Ureter (tissue), 1 donor: Measurements from ENCODE around the gene CERS6. TPM values are rescaled to one million over a fixed set of nuclear protein-coding genes. Genes with fewer than 3 reads are reported as not detected.
"Not testable (repeated sequence)": the region's sequence is repeated elsewhere in the genome, so short reads cannot be mapped to it uniquely, and the experiment has no call there.

Experiments used
- DNase-seq: peaks from one replicate; pipeline ENCODE4 v3.0.0-alpha.2; 2020; ENCODE audit warnings: low spot score
- total RNA-seq: library from RNA; stranded (reverse); gene quantifications from one replicate; pipeline ENCODE4 v1.2.4, GENCODE V29; 2023
- donor health status: DM: yes; HTN: yes; CAD: no.

CERS6 gene
- total RNA-seq, 1 donor from 2014 or later: 29.3 TPM

DNA sequence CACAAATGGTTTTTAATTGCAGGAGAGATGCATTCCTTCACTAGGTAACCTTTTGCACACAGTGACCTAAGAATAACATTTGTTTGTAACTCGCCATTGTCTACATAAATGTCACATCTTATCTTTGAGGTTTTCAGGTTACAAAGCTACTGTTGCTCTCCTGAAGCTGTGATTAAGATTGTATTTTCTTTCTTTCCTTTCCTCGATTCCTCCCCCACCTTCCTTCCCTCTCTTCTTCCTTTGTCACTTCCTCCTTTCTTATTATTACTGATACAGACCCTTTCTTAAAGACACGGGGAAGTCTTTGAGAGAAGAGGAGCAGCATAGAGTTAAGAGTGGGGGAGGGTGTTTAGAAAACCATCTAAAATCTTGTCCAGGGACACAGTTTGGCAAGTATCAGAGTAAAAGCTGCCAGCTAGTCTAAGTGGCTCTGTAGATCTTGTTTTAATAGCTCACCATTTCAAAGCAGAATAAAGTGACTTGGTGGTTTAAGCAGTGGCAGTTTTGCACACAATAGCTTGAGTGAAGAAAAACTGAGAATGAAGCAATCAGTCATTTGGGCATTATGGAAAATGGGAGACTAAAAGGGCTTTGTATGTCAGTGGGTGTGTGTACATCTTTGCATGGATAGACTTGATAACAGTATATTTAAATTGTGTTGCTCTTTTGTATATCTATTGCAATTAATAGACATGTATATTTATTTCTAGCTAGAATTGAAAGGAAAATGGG, 10.9 kb downstream of the CERS6 start:
- no peak for DNase-seq

DNA sequence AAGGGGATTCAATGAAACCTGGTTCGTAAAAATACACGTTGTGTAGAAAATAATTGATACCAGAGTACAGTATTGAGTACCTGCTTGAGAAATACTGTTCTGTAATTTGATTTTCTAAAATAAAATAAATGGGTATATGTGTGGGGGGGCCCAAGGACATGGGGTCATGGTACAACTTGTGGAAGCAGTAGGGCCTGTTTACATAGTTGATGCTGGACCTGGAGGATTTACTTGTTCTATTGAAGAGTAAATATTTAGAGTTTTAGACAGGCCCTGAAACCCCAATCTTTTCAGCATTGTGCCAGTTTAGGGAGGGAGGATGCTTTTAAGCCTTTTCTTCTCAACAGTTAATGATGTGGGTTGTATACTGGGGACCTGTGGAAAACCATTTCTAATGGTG, 11.7 kb downstream of the CERS6 start:
- DNase-seq: no peak

DNA sequence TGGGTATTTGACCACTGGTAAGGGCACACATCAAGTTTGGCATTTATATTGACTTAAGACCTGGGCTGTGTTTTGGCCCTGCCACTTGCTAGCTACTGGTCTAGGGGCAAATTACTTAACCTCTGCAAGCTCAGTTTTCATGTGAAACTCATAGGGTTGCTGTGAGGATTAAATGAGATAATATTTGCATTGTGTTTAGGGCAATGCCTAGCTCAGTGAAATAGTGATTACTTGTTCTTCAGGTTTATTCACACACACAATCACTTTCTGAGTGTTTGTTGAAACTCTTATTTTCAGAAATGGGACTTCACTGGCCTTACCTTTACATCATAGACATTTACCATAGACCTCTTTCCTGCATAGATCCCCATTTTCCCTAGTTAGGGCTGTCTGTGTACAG, 12.3 kb downstream of the CERS6 start:
- no peak for DNase-seq

DNA sequence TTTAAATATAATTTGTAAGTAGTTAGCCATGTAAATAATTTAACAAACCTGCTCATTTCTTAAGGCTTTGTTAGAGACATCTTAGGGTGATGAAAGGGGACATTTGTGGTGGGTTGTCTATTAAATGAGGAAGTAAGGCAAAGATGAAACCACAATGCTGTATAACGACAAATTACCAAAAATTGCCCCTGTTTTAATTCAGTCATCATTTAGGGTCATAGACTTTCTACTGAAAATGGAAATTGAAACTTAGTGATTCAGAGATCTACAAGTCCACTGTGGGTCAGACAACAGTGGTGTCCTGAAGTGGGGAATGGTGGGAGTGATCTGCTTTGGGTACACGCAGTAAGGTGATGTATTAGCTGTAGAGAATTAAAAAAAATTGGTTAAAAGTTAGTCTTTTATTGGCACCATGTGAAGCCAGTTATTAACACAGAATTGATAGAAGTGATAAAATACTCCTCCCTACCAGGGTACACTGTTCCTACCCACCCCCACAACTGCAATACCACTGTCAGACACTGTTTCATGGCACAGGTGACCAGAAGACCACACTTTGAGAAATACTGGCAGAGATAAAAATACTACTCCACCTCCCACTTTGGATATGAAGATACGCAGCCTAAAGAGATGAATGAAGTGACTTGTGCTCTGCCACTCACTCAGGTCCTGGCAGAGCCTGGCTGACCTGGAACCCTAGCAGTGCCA, 13.4 kb downstream of the CERS6 start:
- DNase-seq: no peak

DNA sequence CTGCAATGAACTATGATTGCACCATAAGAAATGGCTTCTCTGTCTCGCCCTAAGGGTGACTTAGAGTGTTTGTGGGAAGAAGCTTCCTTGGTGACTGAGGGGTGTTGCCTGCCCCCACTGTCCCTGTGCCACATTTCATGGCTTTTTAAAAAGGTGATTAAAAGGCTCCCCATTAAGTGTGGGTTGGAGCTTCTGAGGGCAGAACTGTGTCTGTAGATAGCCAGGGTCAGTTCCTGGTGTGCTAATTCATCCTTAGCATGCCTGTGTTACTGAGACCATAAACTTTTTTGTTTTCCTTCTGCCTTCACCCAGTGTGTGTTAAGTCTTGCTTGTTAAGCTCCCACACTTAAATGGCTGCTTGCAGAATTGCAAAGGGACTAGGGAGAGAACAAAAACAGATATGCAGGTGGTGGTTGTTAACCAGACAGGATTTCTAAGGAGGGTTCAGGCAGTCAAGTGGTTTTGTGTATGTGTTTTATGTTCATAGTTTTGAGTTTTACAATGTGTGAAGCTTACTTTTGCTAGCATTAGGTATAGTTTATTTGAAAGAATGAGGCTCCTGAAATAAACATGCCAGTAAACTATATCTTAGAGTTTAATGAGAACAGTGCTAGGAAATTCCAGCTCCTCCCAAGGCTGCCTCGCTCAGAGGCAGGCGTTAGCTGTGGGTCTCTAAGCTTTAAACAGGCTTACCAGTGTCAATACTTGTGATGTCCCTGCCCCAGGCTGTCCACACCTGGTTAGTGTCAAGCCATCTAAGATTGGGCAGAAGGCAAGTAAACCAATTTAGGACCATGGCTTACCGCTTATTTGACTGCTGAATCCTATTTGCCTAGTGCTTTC, 14.5 kb downstream of the CERS6 start:
- DNase-seq: no peak

DNA sequence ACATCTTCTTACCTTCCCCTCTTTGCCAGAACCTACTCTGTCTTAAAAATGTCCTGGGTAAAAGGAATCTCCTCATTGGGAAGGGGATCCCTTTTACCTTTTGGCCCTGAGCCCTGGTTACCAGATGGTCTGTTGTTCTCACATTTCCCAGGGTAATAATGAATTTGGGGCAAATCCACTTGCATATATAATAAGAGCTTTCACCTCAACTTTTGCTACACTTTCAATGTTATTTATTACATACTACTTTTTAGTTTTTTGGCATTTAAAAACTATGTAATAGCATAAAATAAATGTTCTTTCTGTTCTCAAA, 15.0 kb downstream of the CERS6 start:
- DNase-seq: no peak

DNA sequence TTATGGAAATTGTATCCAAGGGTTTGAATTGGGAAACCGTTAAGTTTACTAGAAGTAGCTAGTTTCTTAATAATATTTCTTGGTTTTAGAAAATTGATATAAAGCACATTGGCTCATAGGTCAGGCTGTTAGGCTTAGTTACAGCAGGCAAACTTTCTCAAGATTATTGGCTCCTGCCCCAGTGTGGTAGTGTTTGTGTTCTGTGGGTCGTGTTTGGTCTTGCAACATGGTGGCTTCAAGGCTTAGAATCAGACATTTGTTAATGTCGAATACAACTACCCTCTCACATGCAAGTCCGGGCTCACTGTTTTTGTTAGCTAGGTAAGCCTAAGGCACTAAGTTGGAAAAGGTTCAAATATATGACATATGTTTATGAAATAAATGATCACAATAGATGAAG, 19.6 kb downstream of the CERS6 start:
- DNase-seq: no peak

DNA sequence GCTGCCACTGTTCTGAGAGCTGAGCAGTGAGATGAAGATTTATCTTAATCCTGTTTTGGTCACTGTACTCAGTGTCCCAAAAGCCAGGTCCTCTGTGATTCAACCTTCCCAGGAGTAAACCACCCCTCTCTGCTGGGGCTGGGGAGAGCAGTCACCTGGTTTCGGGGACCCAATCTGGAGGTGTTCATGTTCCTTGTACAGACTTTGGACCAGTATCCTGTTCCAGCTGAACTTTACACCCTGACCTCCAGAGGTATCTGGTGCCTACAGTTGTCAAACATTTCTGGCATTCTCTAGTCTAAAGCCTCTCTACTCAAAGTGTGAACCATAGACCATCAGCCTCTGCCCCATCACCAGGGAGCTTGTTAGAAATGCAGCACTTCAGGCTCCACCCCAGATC, 22.1 kb downstream of the CERS6 start:
- no peak for DNase-seq

DNA sequence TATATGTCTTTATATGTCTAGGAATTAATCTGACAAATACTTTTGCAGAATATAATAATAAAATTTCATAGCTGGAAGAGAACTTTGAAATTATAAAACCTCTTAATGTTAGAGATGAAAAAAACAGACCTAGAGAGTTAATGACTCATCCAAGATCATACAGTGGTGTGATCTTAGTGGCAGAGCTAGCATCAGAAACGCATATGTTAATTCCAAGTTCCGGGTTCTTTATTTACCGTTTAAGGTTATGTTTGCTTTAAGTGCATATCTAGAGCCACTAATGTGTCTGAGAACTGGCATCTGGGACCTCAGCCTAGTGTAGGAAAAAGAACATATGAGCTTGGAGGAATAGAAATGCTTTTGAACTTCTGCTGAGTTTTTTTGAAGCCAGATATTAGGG, 24.3 kb downstream of the CERS6 start:
- DNase-seq: no peak

DNA sequence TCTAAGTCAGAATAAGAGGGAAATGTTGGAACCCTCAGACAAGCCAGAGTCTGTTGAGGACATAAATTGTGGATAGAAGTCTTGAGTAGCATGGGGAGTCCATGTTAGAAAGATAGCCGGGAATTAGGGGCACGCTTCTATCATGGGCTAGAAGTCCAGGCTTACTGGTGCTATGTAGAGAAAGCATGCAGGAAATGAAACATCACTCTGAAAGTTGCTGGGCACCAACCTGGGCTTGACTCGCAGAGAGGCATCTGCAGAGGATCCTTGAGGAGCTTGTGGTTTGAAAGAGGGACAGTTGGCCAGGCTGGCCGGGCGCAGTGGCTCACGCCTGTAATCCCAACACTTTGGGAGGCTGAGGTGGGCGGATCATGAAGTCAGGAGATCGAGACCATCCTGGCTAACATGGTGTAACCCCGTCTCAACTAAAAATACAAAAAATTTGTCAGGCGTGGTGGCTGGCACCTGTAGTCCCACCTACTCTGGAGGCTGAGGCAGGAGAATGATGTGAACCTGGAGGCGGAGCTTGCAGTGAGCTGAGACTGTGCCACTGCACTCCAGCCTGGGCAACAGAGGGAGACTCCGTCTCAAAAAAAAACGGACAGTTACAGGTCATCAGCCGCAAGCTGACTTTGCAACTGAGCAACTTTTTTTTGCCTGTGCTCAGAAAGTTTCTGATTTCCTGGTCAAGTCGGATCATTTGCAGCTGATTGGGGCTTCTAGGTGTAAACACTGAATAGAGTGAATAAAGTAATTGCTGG, 24.9 kb downstream of the CERS6 start:
- DNase-seq: no peak

DNA sequence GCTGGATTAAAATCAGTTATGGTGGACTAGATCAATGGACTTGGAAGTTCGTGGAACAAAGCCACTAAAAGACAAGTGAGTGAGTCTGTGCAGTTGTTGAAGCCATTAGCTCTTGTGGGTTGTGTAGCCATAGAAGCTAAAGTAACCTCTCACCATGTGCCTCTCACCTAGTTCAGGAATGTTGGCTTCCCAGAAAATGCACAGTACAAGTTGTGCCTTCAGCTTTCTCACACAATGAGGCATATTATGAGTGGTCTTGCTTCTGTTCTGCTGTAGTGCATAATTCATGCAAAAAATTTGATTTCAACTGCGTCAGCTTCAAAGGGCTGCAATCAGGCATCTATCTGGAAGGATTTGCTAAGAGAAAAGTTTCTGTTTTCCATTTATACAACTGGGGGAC, 26.2 kb downstream of the CERS6 start:
- no peak for DNase-seq

DNA sequence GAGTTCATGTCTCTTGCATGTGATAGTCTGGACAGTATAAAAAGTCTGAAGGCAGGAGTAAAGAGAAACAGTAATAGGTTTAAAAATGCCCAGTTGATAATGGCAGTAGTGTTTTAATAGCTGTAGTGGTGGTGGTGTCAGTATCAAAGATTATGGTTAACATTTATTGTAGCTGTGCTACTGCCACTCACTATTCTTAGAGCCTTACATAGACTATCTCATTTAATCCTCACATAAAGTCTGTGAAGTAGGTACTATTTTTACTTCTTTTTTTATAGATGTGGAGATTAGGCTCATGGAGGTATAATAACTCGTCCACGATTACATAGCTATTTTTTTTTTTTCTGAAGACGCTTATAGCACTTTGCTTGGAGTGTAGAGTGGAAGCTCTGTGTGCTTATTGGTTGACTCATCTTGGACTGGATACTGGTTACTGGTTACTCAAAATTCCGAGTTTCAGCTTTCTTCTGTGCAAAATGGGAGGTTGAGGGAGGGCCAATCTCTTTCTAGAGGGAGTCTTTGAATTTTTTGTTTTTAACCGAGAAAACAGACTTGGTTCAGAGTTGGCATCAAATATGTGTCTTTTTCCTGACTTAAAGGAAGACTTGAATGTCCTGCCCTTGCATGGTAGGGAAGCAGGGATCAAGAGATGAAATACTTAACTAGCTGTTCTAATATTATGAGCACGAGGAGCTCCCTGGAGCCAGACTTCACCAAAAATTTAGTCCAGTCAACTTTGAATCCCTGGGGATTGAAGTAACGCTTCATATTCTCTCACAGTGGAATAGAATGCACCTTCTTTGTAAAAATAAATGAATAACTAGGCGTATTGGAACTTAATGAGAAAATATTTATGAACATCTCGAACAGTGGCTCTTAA, 27.1 kb downstream of the CERS6 start:
- no peak for DNase-seq

DNA sequence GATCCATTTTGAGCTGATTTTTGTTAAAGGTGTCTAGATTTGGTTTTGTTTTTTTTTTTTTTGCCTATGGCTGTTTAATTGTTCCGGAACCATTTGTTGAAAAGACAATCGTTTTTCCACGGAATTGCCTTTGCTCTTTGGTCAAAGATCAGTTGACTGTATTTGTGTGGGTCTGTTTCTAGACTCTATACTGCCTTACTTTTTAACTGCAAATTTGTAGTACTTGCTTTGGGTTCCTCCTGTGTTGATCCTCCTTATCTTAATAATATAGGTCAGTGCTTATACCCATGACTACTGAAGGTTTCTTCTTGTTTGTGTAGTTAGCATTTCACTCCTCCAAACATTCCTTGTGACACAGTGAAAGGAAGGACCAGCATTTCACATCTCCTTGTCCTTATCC, 30.4 kb downstream of the CERS6 start:
- DNase-seq: no peak

DNA sequence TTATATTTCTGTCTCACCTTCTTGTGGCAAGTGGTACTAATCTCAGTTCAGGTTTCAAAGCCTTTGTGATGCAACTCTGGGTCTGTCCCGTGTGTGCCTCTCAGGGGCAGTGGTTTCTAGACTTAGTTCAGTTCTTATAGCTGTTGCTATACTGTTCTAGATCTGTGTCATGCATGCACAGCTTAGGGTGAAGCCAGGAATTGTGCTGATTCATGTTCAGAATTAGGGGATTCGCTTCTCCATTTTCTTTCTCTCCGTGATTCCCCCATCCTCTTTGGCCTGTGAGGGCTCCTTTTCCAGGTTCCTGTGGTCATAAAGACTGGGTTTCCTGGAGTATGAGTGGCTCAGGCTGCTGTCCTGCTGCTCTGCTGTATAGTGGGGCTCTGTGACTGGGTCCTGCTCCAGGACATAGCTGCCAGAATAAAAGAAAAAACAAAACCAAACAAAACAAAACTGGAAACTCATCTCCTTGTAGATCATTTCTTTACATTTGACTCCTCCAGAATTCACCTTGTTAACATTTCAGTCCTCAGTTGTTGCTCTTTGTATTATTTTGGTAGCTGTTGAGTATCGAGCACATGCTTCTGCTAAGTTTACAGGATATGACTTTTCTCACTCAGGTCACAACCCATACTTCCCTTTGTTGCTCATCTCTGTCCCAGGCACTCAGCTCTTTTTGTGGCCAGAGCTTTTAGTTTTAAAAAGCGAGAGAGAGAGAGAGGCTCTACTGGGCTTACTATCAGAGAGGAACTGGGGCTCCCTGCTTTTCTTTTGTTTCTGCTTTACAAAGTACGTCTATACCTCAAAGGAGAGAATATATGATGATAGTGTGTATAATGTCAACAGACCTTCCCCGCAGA, 34.2 kb downstream of the CERS6 start:
- DNase-seq: no peak

DNA sequence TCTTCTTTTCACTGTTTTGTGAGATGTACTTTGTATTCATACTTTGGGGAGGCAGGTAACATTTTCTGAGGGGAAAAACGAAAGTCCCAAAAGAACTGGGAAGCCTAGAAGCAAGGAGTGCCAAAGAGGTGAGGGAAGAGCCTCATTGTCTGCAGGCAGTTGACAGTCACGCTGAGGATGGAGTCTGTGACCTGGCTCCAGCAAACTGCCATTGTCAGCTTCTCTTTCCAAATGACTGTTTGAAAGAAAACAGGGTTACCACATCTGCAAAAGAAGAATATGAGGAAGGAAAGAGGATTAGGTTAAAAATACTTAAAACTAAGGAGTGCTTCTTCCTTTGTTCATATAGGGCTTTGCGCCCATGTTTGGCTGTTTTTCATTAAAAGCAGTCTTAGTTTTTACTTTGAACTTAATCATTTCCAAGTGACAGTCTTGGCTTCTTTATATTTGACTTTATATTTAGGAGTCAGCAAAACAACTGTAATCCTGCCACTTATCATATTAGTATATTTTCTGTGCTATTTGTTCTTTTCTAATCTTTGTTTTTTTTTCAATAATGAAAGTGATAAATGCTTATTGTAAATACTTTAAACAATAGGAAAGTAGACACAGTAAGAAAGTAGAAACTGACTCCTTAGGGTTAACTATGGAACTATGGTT, 35.0 kb downstream of the CERS6 start:
- DNase-seq: no peak

DNA sequence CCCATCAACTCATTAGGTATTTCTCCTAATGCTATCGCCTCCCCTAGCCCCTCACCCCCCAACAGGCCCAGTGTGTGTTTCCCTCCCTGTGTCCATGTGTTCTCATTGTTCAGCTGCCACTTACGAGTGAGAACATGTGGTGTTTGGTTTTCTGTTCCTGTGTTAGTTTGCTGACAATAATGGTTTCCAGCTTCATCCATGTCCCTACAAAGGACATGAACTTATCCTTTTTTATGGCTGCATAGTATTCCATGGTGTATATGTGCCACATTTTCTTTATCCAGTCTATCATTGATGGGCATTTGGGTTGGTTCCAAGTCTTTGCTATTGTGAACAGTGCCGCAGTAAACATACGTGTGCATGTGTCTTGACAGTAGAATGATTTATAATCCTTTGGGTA, 35.7 kb downstream of the CERS6 start:
- not testable (repeated sequence) for DNase-seq

DNA sequence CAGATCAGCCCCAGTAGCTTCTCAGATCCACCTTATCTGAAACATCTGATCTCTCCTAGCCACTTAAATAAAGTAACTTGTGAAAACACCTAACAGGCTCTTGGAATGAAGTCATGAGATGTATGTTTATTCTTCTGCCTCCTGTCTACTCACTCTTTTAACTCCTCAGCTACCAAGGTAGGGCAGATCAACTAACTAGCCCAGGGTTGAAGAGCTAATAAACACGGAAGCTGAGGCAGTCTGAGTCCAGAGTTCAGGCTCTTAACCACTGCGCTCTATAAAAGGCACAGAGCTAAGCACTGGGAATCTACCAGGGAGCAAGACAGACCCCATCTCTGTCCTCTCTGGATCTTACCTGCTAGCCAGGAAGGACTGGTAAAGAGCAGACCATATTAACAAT, 37.1 kb downstream of the CERS6 start:
- DNase-seq: not testable (repeated sequence)

DNA sequence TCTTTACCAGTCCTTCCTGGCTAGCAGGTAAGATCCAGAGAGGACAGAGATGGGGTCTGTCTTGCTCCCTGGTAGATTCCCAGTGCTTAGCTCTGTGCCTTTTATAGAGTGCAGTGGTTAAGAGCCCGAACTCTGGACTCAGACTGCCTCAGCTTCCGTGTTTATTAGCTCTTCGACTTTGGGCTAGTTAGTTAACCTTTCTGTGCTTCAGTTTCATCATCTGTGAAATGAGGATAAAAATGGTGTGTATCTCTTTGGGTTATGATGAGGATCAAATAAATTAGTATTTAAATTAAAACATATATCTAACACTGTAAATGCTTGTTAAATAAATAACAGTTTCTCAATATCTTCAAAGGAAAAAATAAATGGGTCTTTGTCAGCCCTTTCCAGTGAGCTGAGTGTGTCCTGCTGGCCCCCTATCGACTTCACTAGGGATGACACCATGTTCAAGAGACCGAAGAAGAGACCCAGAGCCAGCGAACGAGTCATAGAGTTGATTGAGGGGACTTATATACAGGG, 38.2 kb downstream of the CERS6 start:
- no peak for DNase-seq

DNA sequence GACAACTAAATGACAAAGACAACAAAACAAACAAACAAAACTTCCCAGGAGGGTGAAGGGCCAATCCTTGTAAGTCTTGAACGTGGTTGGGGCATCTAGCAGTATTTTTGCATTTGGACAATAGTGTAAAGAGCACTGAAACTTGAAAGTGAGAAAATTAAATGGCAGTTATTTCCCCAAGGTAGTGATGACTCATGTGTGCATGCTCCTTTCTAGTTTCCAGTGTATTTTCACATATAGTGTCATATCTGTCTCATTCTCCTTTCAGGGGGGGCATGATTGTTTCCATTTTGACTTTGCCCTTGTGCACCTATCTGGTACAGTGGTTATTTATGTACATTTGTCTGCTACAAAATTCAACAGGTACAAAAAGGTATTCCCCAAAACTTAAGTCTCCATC, 39.5 kb downstream of the CERS6 start:
- no peak for DNase-seq
